GM12801 (cell line): ENCODE results near the gene ZBTB2.

Experiments
- TF ChIP-seq, protein P1 (sequence below): IDR thresholded peaks from one replicate; pipeline ENCODE4 v1.5.1; 2011; ENCODE audit warnings: control low read depth; ENCODE audit not compliant: insufficient read length; ENCODE audit errors: extremely low read depth

ZBTB2 gene

GRCh38 chr6:151402228-151402627, 10.9 kb upstream of the ZBTB2 start:
- TF ChIP-seq, protein P1, sequence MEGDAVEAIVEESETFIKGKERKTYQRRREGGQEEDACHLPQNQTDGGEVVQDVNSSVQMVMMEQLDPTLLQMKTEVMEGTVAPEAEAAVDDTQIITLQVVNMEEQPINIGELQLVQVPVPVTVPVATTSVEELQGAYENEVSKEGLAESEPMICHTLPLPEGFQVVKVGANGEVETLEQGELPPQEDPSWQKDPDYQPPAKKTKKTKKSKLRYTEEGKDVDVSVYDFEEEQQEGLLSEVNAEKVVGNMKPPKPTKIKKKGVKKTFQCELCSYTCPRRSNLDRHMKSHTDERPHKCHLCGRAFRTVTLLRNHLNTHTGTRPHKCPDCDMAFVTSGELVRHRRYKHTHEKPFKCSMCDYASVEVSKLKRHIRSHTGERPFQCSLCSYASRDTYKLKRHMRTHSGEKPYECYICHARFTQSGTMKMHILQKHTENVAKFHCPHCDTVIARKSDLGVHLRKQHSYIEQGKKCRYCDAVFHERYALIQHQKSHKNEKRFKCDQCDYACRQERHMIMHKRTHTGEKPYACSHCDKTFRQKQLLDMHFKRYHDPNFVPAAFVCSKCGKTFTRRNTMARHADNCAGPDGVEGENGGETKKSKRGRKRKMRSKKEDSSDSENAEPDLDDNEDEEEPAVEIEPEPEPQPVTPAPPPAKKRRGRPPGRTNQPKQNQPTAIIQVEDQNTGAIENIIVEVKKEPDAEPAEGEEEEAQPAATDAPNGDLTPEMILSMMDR = no peak

GRCh38 chr6:151400473-151400872, 9.1 kb upstream of the ZBTB2 start:
- TF ChIP-seq, protein P1 = no peak

GRCh38 chr6:151399679-151400078, 8.3 kb upstream of the ZBTB2 start:
- TF ChIP-seq, protein P1 = no peak

- TF ChIP-seq, protein P1 = no peak
These were observed 2.1 kb upstream of the ZBTB2 start for GRCh38 chr6:151393410-151393809.

DNA sequence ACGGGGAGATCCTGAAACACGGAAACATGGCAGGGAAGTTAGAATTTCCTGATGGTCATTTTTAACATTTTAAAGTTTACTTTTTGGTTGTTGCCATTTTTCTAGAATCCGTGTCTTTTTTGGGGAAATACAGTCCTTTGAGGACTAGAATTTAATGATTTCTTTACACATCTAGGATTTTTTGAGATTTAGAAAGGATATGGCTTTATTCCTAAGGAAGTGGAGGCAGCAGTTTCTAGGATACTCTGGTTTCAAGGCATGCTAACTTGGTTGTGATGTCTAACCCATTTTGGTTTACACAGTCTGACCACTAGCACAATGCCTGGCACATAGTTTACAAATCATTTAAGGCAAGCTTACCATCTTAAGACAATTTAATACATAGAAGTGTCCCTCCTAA, 1.1 kb upstream of the ZBTB2 start:
- TF ChIP-seq, protein P1 = no peak

GRCh38 chr6:151390851-151391470, 398 bp downstream of the ZBTB2 start:
- TF ChIP-seq, protein P1 = no peak

GRCh38 chr6:151390276-151390850, 996 bp downstream of the ZBTB2 start:
- TF ChIP-seq, protein P1 = no peak
